HEK293 (cell line): ENCODE results near the gene PPAT.

Experiments
- CTCF ChIA-PET: fragments of 350-600 bp; formaldehyde crosslinking; extraction: SDS; loops from one replicate; lab custom pipeline; 2021; ENCODE audit warnings: antibody characterized with exemption; lab: Yijun Ruan, JAX
- POLR2A ChIA-PET: fragments of 300-600 bp; formaldehyde crosslinking; extraction: SDS; loops from one replicate; lab custom pipeline; 2020; ENCODE audit warnings: antibody characterized with exemption, inconsistent platforms; lab: Yijun Ruan, JAX
- H3K27ac ChIP-seq: fragments of 200-500 bp; sonication (Bioruptor generic); 2 replicates; pipeline ENCODE4 v1.5.1; 2014; ENCODE audit warnings: low read depth, low read length, control low read depth, inconsistent platforms; ENCODE audit errors: extremely low read depth
- H3K36me3 ChIP-seq, 2 experiments: fragments of 200-500 bp in 1 of 2; sonication (Bioruptor generic) in 1 of 2; 1 replicate in 1 of 2; 2 replicates in 1 of 2; pipeline ENCODE4 v1.5.1; 2014 to 2017; ENCODE audit warnings: inconsistent platforms in 2 of 2, low read length in 2 of 2; ENCODE audit not compliant: control insufficient read depth in 2 of 2, insufficient read depth in 1 of 2
- H3K4me1 ChIP-seq: fragments of 200-500 bp; sonication (Bioruptor generic); 2 replicates; pipeline ENCODE4 v1.5.1; 2014; ENCODE audit warnings: mild to moderate bottlenecking, low read length, inconsistent platforms; ENCODE audit not compliant: control insufficient read depth, insufficient read depth
- H3K4me3 ChIP-seq: 2 replicates; pipeline ENCODE4 v1.5.1; 2011; ENCODE audit warnings: low read depth, mild to moderate bottlenecking, control low read depth, low read length, moderate library complexity
- H3K9me3 ChIP-seq: fragments of 200-500 bp; sonication (Bioruptor generic); 2 replicates; pipeline ENCODE4 v1.5.1; 2014; ENCODE audit warnings: low read depth, low read length, inconsistent platforms; ENCODE audit not compliant: control insufficient read depth, insufficient read depth
- MZF1 ChIP-seq: fragments of 450-650 bp; formaldehyde crosslinking; IDR thresholded peaks from 2 replicates; pipeline ENCODE4 v1.5.1; 2017; ENCODE audit warnings: missing biosample characterization, missing genetic modification characterization, borderline replicate concordance
- SCRT2 ChIP-seq: fragments of 450-650 bp; formaldehyde crosslinking; IDR thresholded peaks from 2 replicates; pipeline ENCODE4 v1.5.1; 2016; ENCODE audit warnings: missing biosample characterization, missing genetic modification characterization
- SP2 ChIP-seq: fragments of 450-650 bp; formaldehyde crosslinking; IDR thresholded peaks from 2 replicates; pipeline ENCODE4 v1.5.1; 2016; ENCODE audit warnings: missing biosample characterization, missing genetic modification characterization
- TCF7L2 ChIP-seq: IDR thresholded peaks from 2 replicates; pipeline ENCODE4 v1.6.1; 2011; ENCODE audit warnings: low read depth, mild to moderate bottlenecking, inconsistent platforms, low read length, moderate library complexity, borderline replicate concordance
- TRIM28 ChIP-seq: IDR thresholded peaks from 2 replicates; pipeline ENCODE4 v1.6.1; 2011; ENCODE audit warnings: low read length, control low read depth, borderline replicate concordance
- ZBTB20 ChIP-seq: fragments of 450-650 bp; formaldehyde crosslinking; IDR thresholded peaks from 2 replicates; pipeline ENCODE4 v1.5.1; 2016; ENCODE audit warnings: missing biosample characterization, missing genetic modification characterization
- ZNF10 ChIP-seq: fragments of 450-650 bp; formaldehyde crosslinking; IDR thresholded peaks from 2 replicates; pipeline ENCODE4 v1.5.1; 2017; ENCODE audit warnings: missing biosample characterization, missing genetic modification characterization
- ZNF133 ChIP-seq: fragments of 450-650 bp; formaldehyde crosslinking; IDR thresholded peaks from 2 replicates; pipeline ENCODE4 v1.5.1; 2016; ENCODE audit warnings: missing biosample characterization, missing genetic modification characterization
- ZNF16 ChIP-seq: fragments of 450-650 bp; formaldehyde crosslinking; IDR thresholded peaks from 2 replicates; pipeline ENCODE4 v1.5.1; 2016; ENCODE audit warnings: low read depth, missing biosample characterization, missing genetic modification characterization
- ZNF169 ChIP-seq: fragments of 450-650 bp; formaldehyde crosslinking; IDR thresholded peaks from 2 replicates; pipeline ENCODE4 v1.5.1; 2016; ENCODE audit warnings: missing biosample characterization, missing genetic modification characterization
- ZNF335 ChIP-seq: fragments of 450-650 bp; formaldehyde crosslinking; conservative IDR thresholded peaks from 2 replicates; pipeline ENCODE4 v1.5.1; 2016; ENCODE audit warnings: missing biosample characterization, missing genetic modification characterization
- ZNF366 ChIP-seq: fragments of 450-650 bp; formaldehyde crosslinking; conservative IDR thresholded peaks from 2 replicates; pipeline ENCODE4 v1.5.1; 2016; ENCODE audit warnings: missing biosample characterization, missing genetic modification characterization
- ZNF514 ChIP-seq: fragments of 450-650 bp; formaldehyde crosslinking; IDR thresholded peaks from 2 replicates; pipeline ENCODE4 v1.5.1; 2016; ENCODE audit warnings: missing biosample characterization, missing genetic modification characterization
- ZNF518A ChIP-seq: fragments of 450-650 bp; formaldehyde crosslinking; conservative IDR thresholded peaks from 2 replicates; pipeline ENCODE4 v1.5.1; 2016; ENCODE audit warnings: low read depth, missing biosample characterization, missing genetic modification characterization
- ZNF623 ChIP-seq: fragments of 450-650 bp; formaldehyde crosslinking; IDR thresholded peaks from 2 replicates; pipeline ENCODE4 v1.5.1; 2016; ENCODE audit warnings: missing biosample characterization, missing genetic modification characterization
- ZNF76 ChIP-seq: fragments of 450-650 bp; formaldehyde crosslinking; IDR thresholded peaks from 2 replicates; pipeline ENCODE4; 2016; ENCODE audit warnings: low read depth, missing biosample characterization, missing genetic modification characterization, borderline replicate concordance
- ZNF777 ChIP-seq: fragments of 450-650 bp; formaldehyde crosslinking; IDR thresholded peaks from 2 replicates; pipeline ENCODE4 v1.5.1; 2017; ENCODE audit warnings: missing biosample characterization, missing genetic modification characterization, borderline replicate concordance
- ZNF830 ChIP-seq: fragments of 450-650 bp; IDR thresholded peaks from 2 replicates; pipeline ENCODE4 v1.5.0; 2018; ENCODE audit warnings: missing biosample characterization, missing genetic modification characterization, low read depth, mild to moderate bottlenecking, moderate library complexity
- ZXDB ChIP-seq: fragments of 450-650 bp; formaldehyde crosslinking; IDR thresholded peaks from 2 replicates; pipeline ENCODE4 v1.5.1; 2016; ENCODE audit warnings: missing biosample characterization, missing genetic modification characterization

Gene PPAT

GRCh38 chr4:56440983-56441382 is 5.6 kb upstream of the PPAT start:
- H3K36me3 ChIP-seq, result peaks cover 14 to 64% of the 10 kb centered on the region in 2 experiments; a peak in 2 of 3 replicates
- no peaks in the 10 kb centered on the region for H3K9me3 ChIP-seq
- H3K27ac ChIP-seq, result no peak overlapping the region
- POLR2A ChIA-PET, result no interaction called here
- no peaks in the 10 kb centered on the region for H3K4me1 ChIP-seq
- H3K4me3 ChIP-seq, result no peak overlapping the region
- CTCF ChIA-PET, result interaction anchor here (0.6 kb wide), 1 partner anchor 1252 kb away, joined by 3 read pairs; no protein-coding TSS in a partner anchor
- TF ChIP-seq ZNF133 (tag by site-specific recombination) (no peak), ZNF777 (tag by site-specific recombination) (no peak), MZF1 (tag by site-specific recombination) (no peak), ZNF623 (no peak), ZBTB20 (no peak), ZNF518A (tag by site-specific recombination) (no peak), SCRT2 (tag by site-specific recombination) (no peak)

- H3K9me3 ChIP-seq, result no peaks in the 10 kb centered on the region
- H3K36me3 ChIP-seq, result peaks cover 11 to 42% of the 10 kb centered on the region in 2 experiments; a peak in 2 of 3 replicates
- H3K27ac ChIP-seq, result no peak overlapping the region
- POLR2A ChIA-PET, result no interaction called here
- CTCF ChIA-PET, result interaction anchor here (3.3 kb wide), 1 partner anchor 15 kb away, joined by 19 read pairs; no protein-coding TSS in a partner anchor
- no peaks in the 10 kb centered on the region for H3K4me1 ChIP-seq
- no peak for TF ChIP-seq ZNF16
- no peak for TF ChIP-seq ZNF169 (tag by site-specific recombination)
- TF ChIP-seq ZNF76 (tag by site-specific recombination), result no peak
- no peak for TF ChIP-seq ZXDB (tag by site-specific recombination)
- no peak for TF ChIP-seq ZNF366
- TF ChIP-seq ZNF830 (tag by site-specific recombination), result no peak
- no peak for TF ChIP-seq TCF7L2
- TF ChIP-seq ZNF514 (tag by site-specific recombination), result no peak
- TF ChIP-seq TRIM28, result no peak
- no peak overlapping the region for H3K4me3 ChIP-seq
These were observed 3.4 kb upstream of the PPAT start for GRCh38 chr4:56438766-56439165.

GRCh38 chr4:56434599-56435139 is 746 bp downstream of the PPAT start:
- H3K4me3 ChIP-seq, result peak overlapping the region; percentile 69
- POLR2A ChIA-PET, result interaction anchor here (1.3 to 3.9 kb wide), 7 partner anchors 10 to 543 kb away, joined by 5 to 52 read pairs (median 13); partner anchors contain the start of genes AASDH, NOA1 and POLR2B
- H3K4me1 ChIP-seq, result no peaks in the 10 kb centered on the region
- peaks cover 0 to 4% of the 10 kb centered on the region in 2 experiments; a peak in 2 of 3 replicates for H3K36me3 ChIP-seq
- H3K9me3 ChIP-seq, result no peaks in the 10 kb centered on the region
- no peak for TF ChIP-seq ZNF10 (tag by site-specific recombination)
- peak; percentile 88 for TF ChIP-seq ZNF335 (tag by site-specific recombination)
- peak; percentile 8; the same call in 1 of the 2 replicates for TF ChIP-seq ZBTB20
- peak; percentile 90 for TF ChIP-seq SP2 (tag by site-specific recombination)
- CTCF ChIA-PET, result interaction anchor here (0.7 to 3.1 kb wide), 3 partner anchors 8 to 29 kb away, joined by 3 to 16 read pairs (median 4); no protein-coding TSS in a partner anchor
- H3K27ac ChIP-seq, result peak overlapping the region; percentile 54; the same call in 1 of the 2 replicates
